ENCODE results near the gene UTS2R.
"Not testable (repeated sequence)": the region's sequence is repeated elsewhere in the genome, so short reads cannot be mapped to it uniquely, and the experiment has no call there.

UTS2R gene

DNA sequence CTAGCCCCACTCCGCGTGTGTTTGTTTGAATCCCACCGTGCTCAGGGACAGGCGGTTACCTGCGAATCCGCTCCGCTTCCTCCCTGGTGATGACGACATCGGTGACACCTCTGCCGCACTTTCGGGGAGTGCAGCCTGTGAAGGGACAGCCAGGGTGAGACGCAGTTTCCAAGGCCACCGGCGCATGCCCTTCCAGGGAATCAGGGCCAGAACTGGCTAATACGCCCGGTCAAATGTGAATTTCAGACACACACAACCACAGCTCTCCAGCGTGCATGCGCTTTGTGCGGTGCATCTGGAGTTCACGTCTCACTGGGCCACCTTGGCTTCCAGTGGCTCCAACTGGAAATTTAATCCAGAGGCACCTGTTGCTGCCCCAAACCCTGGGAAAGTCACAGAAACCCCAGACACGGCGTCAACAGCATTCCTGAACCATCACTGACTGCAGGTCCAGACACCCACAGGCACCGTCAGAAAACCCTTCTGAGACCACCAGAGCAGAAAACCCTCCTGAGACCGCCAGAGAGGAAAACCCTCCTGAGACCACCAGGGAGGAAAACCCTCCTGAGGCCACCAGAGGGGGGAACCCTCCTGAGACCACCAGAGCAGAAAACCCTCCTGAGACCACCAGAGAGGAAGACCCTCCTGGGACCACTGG, 40.0 kb downstream of the UTS2R start:
- no peak for DNase-seq

DNA sequence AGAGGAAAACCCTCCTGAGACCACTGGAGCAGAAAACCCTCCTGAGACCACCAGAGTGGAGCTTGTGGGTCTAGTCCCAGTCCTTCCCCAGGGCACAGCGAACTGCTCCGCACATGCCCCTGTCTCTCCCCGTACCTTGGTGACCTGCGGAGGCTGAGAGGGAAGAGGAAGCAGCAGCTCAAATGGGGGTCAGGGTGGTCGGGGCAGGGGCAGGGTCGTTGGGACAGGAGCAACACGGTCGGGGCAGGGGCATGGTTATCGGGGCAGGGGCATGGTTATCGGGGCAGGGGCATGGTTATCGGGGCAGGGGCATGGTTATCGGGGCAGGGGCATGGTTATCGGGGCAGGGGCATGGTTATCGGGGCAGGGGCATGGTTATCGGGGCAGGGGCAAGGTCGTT, 40.5 kb downstream of the UTS2R start:
- not testable (repeated sequence) for DNase-seq

DNA sequence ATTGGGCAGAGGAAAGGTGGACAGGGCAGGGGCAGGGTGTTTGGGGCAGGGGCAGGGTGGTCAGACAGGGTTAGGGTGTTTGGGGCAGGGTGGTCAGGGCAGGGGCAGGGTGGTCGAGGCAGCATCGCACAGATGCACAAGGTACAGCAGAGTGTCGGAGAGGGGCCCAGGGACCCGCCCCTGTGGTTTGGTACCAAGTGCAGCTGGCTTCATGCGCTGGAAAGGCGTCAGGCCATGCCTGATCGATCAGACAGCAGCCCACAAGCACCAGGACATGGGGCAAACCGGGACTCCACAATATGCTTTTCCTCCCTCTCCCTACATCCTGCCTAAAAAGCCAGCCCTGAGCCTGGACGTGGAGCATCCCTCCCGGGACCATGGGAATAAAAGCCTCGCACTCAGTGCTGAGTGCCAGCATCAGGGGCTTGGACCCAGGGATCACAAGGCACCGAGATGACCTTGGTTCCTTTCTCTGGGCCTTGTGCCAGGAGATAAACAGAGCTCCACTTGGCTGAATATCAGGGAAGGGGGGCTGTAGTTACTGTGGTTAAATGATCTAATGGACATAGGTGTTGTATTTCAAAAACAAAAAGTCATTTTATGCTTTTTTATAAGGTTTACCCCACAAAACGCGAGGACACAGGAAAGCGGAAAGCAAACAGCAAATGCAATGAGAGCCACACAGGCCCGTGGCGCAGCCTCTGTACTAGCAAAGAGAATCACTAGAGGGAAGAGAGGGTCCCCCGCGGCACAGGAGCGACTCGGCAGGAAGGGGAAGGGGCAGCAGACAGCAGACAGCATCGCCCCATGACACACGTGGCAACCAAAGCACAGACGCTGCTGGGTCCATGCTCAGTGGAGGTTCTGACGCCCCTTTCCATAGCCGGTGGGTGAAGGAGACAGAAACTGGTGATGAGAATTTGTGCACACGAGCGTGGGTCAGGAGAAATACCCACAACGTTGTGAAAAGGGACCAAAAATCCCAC, 41.3 kb downstream of the UTS2R start:
- no peak for DNase-seq

DNA sequence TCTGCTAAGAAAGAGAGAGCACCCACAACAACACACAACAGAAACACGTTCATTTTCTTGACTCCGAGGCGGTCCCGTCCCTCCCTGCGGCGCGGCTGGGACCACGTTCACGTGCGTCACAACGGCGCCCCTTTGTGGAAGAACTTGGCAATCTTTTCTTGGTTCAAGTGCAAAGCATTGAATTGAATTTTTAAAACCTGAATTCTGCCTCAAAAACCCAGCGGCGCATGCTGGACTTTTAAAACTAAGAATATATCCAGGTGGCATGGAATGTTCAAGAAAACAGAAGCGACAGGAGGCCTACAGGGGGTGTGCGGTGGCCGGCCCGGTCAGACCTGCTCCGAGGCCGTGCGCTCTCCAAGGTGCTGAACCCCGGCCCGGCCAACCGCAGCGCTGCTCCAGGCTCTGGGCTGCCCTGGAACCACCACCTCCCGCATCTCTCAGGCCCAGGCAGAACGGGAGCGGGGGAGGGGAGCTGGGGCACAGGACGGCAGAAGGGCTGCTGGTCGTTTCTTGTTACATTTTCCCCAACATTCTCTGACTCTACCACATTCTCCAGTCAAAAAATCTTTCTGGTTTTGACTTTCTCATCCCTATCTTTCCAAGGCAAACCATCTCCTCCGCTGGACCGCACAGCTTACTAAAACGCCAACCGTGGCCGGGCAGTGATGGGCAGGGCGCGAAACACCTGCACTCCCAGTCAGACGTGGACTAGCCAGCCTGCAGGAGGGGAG, 43.1 kb downstream of the UTS2R start:
- DNase-seq, result peak; percentile 69 to 76

DNA sequence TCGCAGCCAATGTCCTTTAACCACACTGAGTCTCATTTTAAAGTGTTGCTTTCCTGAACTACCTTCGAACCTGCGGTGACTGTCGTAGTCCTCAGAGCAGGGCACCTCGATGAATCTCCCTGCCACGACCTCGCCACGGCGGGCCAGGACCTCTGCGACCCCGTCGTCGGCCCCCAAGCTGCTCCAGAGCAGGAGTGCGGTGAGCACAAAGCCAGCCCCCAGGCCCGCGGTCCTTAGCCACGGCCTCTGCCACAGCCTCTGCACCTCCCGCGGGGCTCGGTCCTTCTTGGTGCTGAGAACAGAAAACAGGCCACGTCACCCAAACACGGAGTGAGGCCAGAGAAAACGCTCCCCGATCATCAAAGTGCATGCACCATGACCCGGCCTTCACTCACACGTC, 43.8 kb downstream of the UTS2R start:
- DNase-seq, result no peak

DNA sequence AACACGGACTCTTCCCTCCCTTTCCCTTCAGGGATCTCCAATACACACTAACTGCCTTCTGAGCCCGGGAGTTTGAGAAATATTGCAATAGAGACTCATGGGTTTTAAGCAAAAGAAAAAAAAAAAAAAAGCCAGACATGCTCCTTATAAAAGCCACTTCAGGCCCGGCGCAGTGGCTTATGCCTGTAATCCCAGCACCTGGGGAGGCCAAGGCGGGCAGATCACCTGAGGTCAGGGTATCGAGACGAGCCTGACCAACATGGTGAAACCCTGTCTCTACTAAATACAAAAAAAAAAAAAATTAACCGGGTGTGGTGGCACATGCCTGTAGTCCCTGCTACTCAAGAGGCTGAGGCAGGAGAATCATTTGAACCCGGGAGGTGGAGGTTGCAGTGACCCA, 44.2 kb downstream of the UTS2R start:
- DNase-seq, result no peak

DNA sequence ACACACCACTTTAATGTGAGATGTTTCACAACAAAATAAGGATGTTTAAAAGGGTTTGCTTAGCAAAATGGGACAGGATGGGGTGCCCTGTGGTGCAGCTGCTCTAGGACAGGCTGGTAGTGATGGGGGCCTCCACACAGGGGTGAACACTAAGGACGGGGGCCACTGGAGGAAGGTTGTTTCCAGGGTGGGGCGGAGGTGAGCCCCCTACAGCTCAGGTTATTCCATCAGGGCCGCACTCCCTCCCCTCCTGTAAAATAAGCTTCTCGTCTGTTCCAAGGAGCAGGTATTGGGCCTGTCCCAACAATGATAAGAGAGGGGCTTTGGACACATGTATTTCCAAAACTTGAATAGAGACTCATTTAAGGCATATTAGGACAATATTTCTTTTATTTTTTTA, 44.7 kb downstream of the UTS2R start:
- DNase-seq, result no peak

DNA sequence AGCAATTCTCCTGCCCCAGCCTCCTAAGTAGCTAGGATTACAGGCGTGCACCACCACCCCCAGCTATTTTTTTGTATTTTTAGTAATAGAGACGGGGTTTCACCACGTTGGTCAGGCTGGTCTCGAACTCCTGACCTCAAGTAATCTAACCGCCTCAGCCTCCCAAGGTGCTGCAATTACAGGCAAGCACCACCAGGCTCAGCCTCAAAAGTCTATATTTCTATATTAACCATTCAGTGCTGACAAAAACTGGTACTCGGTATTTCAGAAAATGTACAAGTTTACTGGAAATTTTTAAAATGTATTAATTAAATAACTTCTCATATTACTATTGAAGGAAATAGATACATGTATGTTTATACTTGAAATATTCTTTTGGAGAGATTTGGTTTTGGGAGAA, 45.2 kb downstream of the UTS2R start:
- no peak for DNase-seq

DNA sequence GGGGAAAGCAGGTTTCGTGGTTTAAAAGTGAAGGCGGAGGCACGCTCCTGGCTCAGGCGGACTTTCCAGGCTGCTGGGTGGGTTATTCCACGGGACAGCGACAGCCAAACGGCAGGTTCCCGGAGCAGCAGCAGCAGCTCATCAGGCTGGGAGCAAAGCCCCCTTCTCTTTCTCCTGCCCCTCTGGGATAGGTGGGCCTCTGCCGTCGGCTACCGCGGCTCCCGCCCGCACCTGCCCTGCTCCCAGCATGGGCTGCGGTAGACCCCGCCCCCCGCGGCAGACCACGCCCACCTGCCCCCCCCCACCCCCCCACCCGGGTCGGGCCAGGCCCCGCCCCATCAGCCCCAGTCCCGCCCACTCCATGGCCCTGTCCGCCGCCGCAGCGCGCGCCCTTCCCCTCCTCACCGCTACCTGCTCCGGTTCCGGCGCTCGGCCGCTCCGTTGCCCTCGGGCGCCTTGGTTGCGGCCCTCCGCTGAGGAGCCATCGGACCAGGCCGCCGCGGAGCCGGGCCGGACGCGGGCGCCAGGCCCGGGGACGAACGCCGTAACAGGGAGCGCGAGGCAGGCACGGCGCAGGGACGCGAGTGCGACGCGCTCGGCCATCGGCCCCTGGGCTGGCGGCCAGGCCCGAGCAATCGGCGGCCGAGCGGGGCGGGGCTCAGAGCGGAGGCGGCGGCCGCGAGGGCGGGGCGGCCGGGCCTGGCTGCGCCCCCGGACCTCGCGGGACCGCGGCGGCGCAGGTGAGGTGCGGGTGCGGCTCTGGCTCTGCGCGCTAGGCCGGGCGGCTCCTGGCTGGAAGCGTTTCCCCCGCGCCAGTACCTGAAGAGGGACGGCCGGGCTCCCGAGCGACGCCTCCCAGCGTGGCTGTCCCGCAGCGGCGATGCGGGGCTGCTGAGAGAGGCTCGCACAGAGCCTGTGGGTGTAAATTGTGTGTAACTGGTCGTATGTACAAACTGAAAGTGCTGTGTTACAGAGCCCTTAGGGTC, 46.7 kb downstream of the UTS2R start, which contains the start of the genes HEXD and OGFOD3:
Gene HEXD, plus strand, starts transcription at position 347 of the 986 bp plus-strand sequence. CDS start 1,453 bp downstream, outside the sequence.
Gene OGFOD3, minus strand, starts transcription at position 586 of the 986 bp plus-strand sequence. Its CDS starts 101 bp downstream, at position 485.
- peak; percentile 82 to 89 for DNase-seq

DNA sequence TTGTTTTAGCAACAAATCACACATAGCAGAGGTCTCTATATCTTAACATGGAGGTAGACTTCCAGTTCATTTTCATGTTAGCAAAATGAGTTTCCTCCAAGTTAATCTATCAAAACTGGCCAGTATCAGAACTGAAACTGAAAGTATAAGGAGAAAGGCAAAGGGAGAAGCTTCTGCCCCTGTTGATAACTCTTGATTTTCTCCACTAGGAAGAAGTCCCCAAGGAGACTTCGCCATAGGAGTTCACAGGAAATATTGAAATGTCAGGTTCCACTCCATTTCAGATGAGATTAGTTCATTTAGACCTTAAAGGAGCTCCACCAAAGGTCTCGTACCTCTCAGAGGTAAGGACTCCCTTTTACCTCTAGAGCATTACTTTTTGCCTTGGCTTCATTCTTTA, 48.0 kb downstream of the UTS2R start:
- peak in 1 of 2 donors; percentile 42 for DNase-seq

DNA sequence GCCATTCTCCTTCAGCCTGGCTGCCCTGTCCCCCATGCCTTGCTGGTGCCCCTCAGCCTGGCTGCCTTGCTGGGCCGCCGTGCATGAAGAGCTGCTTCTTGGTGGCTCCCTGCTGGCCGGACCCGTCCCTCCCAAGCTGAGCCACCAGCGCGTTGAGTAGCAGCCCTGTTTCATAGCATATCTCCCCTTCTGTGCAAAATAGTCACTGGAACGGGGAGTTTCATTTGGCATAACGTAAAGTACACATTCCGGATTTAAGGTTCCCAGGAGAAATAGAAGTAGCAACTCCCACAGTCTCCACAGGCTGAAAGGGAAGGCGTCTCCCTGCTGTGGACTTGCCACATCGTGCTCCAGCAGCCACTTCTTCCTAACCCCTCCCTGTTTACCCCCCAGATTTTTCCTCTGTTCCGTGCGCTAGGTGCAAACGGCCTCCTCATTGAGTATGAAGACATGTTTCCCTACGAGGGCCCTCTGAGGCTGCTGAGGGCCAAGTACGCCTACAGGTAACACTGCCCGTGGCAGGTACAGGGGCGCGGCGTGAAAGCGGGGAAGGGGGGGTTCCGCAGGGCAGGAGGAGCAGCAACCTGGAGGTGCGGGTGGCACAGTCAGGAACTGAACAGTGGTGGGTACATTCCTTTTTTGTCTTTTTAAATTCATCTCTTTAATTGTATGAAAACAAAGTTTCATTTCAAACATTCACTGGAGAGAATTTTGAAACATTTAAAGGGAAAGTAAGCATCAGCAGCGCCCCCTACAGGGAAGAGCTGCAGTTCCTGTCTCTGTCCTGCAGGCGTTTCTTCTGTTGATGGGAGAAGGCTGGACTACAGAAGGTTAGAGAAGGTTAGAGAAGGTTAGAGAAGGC, 52.7 kb downstream of the UTS2R start:
- peak; percentile 53 to 59 for DNase-seq

DNA sequence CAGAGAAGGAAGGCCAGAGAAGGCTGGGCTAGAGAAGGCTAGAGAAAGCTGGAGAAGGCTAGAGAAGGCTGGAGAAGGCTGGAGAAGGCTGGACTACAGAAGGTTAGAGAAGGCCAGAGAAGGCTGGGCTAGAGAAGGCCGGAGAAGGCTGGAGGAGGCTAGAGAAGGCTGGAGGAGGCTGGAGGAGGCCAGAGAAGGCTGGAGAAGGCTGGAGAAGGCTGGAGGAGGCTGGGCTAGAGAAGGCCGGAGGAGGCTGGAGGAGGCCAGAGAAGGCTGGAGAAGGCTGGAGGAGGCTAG, 53.2 kb downstream of the UTS2R start:
- DNase-seq, result no peak
